Colonic mucosa (tissue), 4 donors: ENCODE data around the gene TMEM132D. TPM values are rescaled to one million over a fixed set of nuclear protein-coding genes. Genes with fewer than 3 reads are reported as not detected.

ENCODE experiments used
- DNase-seq: peaks from one replicate; pipeline ENCODE4 v3.0.0-alpha.2; 2020
- H3K27ac ChIP-seq: fragments of 200-600 bp; one replicate; pipeline ENCODE4 v1.8.0; 2021
- H3K27me3 ChIP-seq: fragments of 200-600 bp; one replicate; pipeline ENCODE4 v1.8.0; 2021
- H3K36me3 ChIP-seq: fragments of 200-600 bp; one replicate; pipeline ENCODE4 v1.8.0; 2021
- H3K4me1 ChIP-seq: fragments of 200-600 bp; one replicate; pipeline ENCODE4 v1.8.0; 2021; ENCODE audit warnings: mild to moderate bottlenecking
- H3K4me3 ChIP-seq: fragments of 200-600 bp; one replicate; pipeline ENCODE4 v1.8.0; 2021
- H3K9ac ChIP-seq, 2 donors: one replicate each; pipeline ENCODE4 v1.7.0; 2013; ENCODE audit warnings: control low read depth in 2 of 2, low read depth in 2 of 2, low read length in 2 of 2
- H3K9me3 ChIP-seq: fragments of 200-600 bp; one replicate; pipeline ENCODE4 v1.8.0; 2021
- intact Hi-C: fragments of 100-400 bp; cut with DNase I; formaldehyde crosslinking; loops from one replicate; pipeline ENCODE4 v1.14.1; 2022
- total RNA-seq, 2 donors: library from RNA; stranded (reverse); fragmentation: NEBNext Ultra II Directional in 1 of 2; extraction: Animal tissue kit (Norgen Biotek cat#: 25700) in 1 of 2; gene quantifications; one replicate each; pipeline ENCODE4 v1.2.1, GENCODE V29; 2021
- TF ChIP-seq, protein P1 (sequence below): fragments of 200-600 bp; IDR thresholded peaks from one replicate; pipeline ENCODE4 v1.8.0; 2022; ENCODE audit warnings: antibody characterized with exemption, mild to moderate bottlenecking
- donor health status: healthy.
- donor health status: DM: no; HTN: no; CAD: no.
- donor health status: DM: no; HTN: no; CAD: no.

Gene TMEM132D
- total RNA-seq, 2 donors from 2014 or later: 0.17 to 0.32 TPM

DNA sequence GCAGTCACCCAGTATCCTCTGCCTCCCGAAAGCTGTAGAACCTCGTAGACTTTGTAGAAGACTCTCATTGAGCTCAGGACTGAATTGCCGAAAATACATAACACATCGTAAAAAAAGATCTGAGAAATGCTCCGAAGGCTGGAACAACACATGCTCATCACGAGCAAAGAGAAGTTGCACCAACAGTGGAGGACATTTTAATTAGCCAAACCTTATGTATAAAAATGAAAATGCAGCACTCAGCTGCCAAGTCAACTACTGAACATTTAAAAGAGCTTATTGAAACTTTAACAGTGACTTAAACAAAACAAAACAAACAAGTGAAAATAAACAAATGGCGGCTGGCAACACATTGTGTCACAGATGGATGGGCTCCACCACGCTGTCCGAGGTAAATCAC, 519.9 kb downstream of the TMEM132D start:
- no peaks in the 10 kb centered on the region for H3K27me3 ChIP-seq
- H3K27ac ChIP-seq: no peak overlapping the region
- H3K4me1 ChIP-seq: no peaks in the 10 kb centered on the region
- no peaks in the 10 kb centered on the region for H3K9me3 ChIP-seq
- no peak overlapping the region for H3K9ac ChIP-seq
- no peaks in the 10 kb centered on the region for H3K36me3 ChIP-seq
- intact Hi-C loops: no loop called here
- DNase-seq: no peak
- TF ChIP-seq, protein P1, sequence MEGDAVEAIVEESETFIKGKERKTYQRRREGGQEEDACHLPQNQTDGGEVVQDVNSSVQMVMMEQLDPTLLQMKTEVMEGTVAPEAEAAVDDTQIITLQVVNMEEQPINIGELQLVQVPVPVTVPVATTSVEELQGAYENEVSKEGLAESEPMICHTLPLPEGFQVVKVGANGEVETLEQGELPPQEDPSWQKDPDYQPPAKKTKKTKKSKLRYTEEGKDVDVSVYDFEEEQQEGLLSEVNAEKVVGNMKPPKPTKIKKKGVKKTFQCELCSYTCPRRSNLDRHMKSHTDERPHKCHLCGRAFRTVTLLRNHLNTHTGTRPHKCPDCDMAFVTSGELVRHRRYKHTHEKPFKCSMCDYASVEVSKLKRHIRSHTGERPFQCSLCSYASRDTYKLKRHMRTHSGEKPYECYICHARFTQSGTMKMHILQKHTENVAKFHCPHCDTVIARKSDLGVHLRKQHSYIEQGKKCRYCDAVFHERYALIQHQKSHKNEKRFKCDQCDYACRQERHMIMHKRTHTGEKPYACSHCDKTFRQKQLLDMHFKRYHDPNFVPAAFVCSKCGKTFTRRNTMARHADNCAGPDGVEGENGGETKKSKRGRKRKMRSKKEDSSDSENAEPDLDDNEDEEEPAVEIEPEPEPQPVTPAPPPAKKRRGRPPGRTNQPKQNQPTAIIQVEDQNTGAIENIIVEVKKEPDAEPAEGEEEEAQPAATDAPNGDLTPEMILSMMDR: no peak
- no peak overlapping the region for H3K4me3 ChIP-seq

DNA sequence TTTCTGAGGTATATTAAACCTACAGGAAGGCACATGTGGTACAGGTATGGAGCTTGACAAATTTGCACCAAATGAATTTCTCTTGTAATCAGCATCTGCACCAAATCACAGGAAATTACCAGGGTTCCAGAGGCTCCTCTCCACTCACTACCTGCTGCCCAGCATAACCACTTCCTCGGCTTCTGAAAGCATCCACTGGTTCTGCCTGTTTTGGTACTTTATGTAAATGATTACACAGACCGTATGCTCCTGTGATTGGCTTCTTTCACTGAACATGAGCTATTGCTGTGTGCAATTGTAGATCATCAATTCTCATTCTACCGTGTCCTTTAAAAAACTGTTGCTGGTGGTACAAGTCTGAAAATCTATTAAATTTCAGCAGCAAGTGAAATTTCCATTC, 522.1 kb downstream of the TMEM132D start:
- Histone ChIP-seq H3K4me3 (no peak overlapping the region), H3K9ac (no peak overlapping the region), H3K27ac (no peak overlapping the region), H3K27me3 (no peaks in the 10 kb centered on the region), H3K9me3 (no peaks in the 10 kb centered on the region), H3K36me3 (no peaks in the 10 kb centered on the region), H3K4me1 (no peaks in the 10 kb centered on the region)
- intact Hi-C loops: no loop called here
- DNase-seq: no peak
- TF ChIP-seq, protein P1: no peak

DNA sequence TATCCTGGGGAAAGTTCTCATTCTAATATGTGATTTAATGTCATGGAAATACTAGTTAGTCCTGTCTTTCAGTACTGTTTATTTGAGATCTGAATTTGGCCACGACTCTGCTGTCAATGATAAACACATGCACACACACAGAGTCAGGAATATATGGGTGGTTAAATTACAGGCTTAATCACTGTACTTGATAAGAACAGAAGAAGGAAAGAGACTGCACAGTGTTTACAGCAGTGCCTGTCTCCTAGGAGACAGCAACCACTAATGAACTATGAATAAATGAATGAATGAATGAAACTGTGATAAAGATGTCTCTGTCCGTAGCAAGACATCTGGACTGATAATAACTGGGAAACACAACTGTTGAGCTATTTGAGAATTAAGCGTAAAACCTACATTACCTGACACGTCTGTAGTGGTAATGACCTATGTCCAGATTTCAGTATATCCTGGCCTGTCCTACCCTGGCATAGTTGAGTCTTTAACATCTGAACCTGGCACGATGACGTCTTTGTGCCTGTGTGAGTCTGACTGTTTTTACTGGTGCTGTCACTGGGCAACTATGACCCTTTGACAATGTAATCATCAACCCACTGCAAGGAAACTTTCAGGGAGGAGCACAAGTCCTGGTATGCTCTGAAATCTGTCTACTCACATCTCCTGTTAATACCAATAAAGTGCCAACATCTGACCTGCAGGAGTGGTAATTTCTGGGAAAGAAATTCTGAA, 524.6 kb downstream of the TMEM132D start:
- H3K4me3 ChIP-seq: no peak overlapping the region
- no peaks in the 10 kb centered on the region for H3K27me3 ChIP-seq
- TF ChIP-seq, protein P1: no peak
- H3K4me1 ChIP-seq: no peaks in the 10 kb centered on the region
- peak overlapping the region in 1 of 2 donors; percentile 21 for H3K9ac ChIP-seq
- no peaks in the 10 kb centered on the region for H3K36me3 ChIP-seq
- intact Hi-C loops: no loop called here
- DNase-seq: no peak
- H3K27ac ChIP-seq: no peak overlapping the region
- no peaks in the 10 kb centered on the region for H3K9me3 ChIP-seq

DNA sequence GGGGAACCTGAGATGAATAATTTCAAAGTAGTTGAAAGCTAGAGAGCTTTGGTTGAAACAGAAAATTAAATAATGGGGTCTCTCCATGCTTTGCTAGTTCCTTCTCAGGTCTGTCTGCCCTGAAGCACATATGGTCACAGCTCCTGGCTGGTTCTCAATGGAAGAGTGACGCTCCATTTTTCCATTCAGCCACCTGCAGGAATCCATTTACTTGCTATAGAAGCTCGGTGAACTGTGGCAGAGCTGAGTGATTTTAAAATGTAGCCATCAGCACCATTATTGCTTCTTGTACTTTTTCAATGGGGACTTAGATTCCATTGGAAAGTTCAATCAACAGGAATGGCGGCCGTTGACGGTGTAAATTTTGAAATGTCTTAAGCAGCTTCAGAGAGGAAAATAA, 525.3 kb downstream of the TMEM132D start:
- Histone ChIP-seq H3K4me1 (no peaks in the 10 kb centered on the region), H3K36me3 (no peaks in the 10 kb centered on the region), H3K4me3 (no peak overlapping the region), H3K27me3 (no peaks in the 10 kb centered on the region), H3K9me3 (no peaks in the 10 kb centered on the region), H3K27ac (no peak overlapping the region), H3K9ac (no peak overlapping the region)
- intact Hi-C loops: no loop called here
- DNase-seq: no peak
- TF ChIP-seq, protein P1: no peak

DNA sequence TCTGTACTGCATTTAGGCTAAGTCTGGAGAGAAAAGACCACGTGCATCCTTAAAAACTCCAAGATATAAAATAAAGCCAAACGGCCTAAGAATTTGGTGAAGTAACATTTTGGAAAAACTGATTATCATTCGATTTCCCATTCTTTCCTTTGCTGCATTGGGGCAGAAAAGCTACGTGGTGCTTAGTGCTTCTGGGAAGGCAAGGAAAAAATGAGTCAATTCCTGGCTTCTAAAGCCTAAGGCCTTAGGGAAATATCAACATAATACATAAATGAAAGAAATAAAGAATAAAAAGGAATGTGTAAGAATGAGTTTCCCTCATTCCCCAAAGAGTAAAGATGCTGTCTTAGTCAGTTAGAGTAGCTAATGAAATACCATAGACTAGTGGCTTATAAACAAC, 530.1 kb downstream of the TMEM132D start:
- no peak for DNase-seq
- Histone ChIP-seq H3K27ac (no peak overlapping the region), H3K4me3 (no peak overlapping the region), H3K36me3 (no peaks in the 10 kb centered on the region), H3K9ac (no peak overlapping the region), H3K4me1 (no peaks in the 10 kb centered on the region), H3K27me3 (no peaks in the 10 kb centered on the region), H3K9me3 (no peaks in the 10 kb centered on the region)
- TF ChIP-seq, protein P1: no peak
- intact Hi-C loops: no loop called here
